Measurements from ENCODE around the gene TMED5. TPM values are rescaled to one million over a fixed set of nuclear protein-coding genes. Genes with fewer than 3 reads are reported as not detected.

The TMED5 gene
- polyA plus RNA-seq, 1 donor from 2014 or later, result 22.3 TPM

- Histone ChIP-seq H3K27me3 (ENCODE audit: insufficient read depth, low read depth, low read length) (no peaks in the 10 kb centered on the region), H3K27ac (ENCODE audit: low read length) (no peak overlapping the region), H3K4me2 (ENCODE audit: low read length) (no peak overlapping the region), H3F3A (ENCODE audit: insufficient read depth, low read length, poor library complexity, severe bottlenecking) (no peaks in the 10 kb centered on the region), H2AFZ (ENCODE audit: low read depth, low read length) (no peak overlapping the region), H3K9ac (ENCODE audit: low read length) (no peak overlapping the region), H3K9me3 (ENCODE audit: low read length) (no peaks in the 10 kb centered on the region), H3K36me3 (ENCODE audit: insufficient read depth, low read length) (no peaks in the 10 kb centered on the region), H3K79me2 (replicated peaks; ENCODE audit: insufficient read depth, low read length) (no peaks in the 10 kb centered on the region), H3K9me2 (ENCODE audit: insufficient read depth, low read length) (no peaks in the 10 kb centered on the region), H3K4me3 (ENCODE audit: low read length) (no peak overlapping the region), H4K20me1 (ENCODE audit: insufficient read depth) (no peaks in the 10 kb centered on the region)
- TF ChIP-seq MXI1 (conservative IDR thresholded peaks at IDR 0.05; ENCODE audit: poor library complexity, severe bottlenecking) (no peak), EP300 (conservative IDR thresholded peaks at IDR 0.05; ENCODE audit: poor library complexity, severe bottlenecking) (no peak), EZH2 (IDR thresholded peaks at IDR 0.05; ENCODE audit: borderline replicate concordance, insufficient read depth, low read length, poor library complexity, severe bottlenecking) (no peak), CTCF (IDR thresholded peaks at IDR 0.05; ENCODE audit: poor library complexity, severe bottlenecking) (no peak), SMC3 (conservative IDR thresholded peaks at IDR 0.05; ENCODE audit: poor library complexity) (no peak), TAF1 (IDR thresholded peaks at IDR 0.05; ENCODE audit: low read depth) (no peak), POLR2AphosphoS5 (IDR thresholded peaks at IDR 0.05) (no peak), REST (IDR thresholded peaks at IDR 0.05; ENCODE audit: borderline replicate concordance) (no peak)
Observed at GRCh38 chr1:93206567-93206954, 26.3 kb upstream of the TMED5 start.

- no peaks in the 10 kb centered on the region for H3K9me2 ChIP-seq (ENCODE audit: insufficient read depth, low read length)
- H3K4me3 ChIP-seq (ENCODE audit: low read length), result no peak overlapping the region
- H3K79me2 ChIP-seq (replicated peaks; ENCODE audit: insufficient read depth, low read length), result no peaks in the 10 kb centered on the region
- no peaks in the 10 kb centered on the region for H3F3A ChIP-seq (ENCODE audit: insufficient read depth, low read length, poor library complexity, severe bottlenecking)
- no peak overlapping the region for H3K4me2 ChIP-seq (ENCODE audit: low read length)
- H3K27ac ChIP-seq (ENCODE audit: low read length), result no peak overlapping the region
- no peak overlapping the region for H2AFZ ChIP-seq (ENCODE audit: low read depth, low read length)
- no peaks in the 10 kb centered on the region for H3K27me3 ChIP-seq (ENCODE audit: insufficient read depth, low read depth, low read length)
- no peak for TF ChIP-seq MXI1 (conservative IDR thresholded peaks at IDR 0.05; ENCODE audit: poor library complexity, severe bottlenecking)
- H4K20me1 ChIP-seq (ENCODE audit: insufficient read depth), result no peaks in the 10 kb centered on the region
- no peak overlapping the region for H3K9ac ChIP-seq (ENCODE audit: low read length)
- H3K36me3 ChIP-seq (ENCODE audit: insufficient read depth, low read length), result no peaks in the 10 kb centered on the region
- H3K9me3 ChIP-seq (ENCODE audit: low read length), result no peaks in the 10 kb centered on the region
Observed at GRCh38 chr1:93205892-93206566, 25.8 kb upstream of the TMED5 start.

- no peaks in the 10 kb centered on the region for H4K20me1 ChIP-seq (ENCODE audit: insufficient read depth)
- no peaks in the 10 kb centered on the region for H3K36me3 ChIP-seq (ENCODE audit: insufficient read depth, low read length)
- no peak overlapping the region for H3K4me2 ChIP-seq (ENCODE audit: low read length)
- no peaks in the 10 kb centered on the region for H3K27me3 ChIP-seq (ENCODE audit: insufficient read depth, low read depth, low read length)
- no peaks in the 10 kb centered on the region for H3K79me2 ChIP-seq (replicated peaks; ENCODE audit: insufficient read depth, low read length)
- no peaks in the 10 kb centered on the region for H3K9me2 ChIP-seq (ENCODE audit: insufficient read depth, low read length)
- H3F3A ChIP-seq (ENCODE audit: insufficient read depth, low read length, poor library complexity, severe bottlenecking), result no peaks in the 10 kb centered on the region
- H3K9ac ChIP-seq (ENCODE audit: low read length), result no peak overlapping the region
- no peak overlapping the region for H2AFZ ChIP-seq (ENCODE audit: low read depth, low read length)
- TF ChIP-seq MXI1 (conservative IDR thresholded peaks at IDR 0.05; ENCODE audit: poor library complexity, severe bottlenecking) (no peak), CTCF (IDR thresholded peaks at IDR 0.05; ENCODE audit: poor library complexity, severe bottlenecking) (no peak), EZH2 (IDR thresholded peaks at IDR 0.05; ENCODE audit: borderline replicate concordance, insufficient read depth, low read length, poor library complexity, severe bottlenecking) (no peak), RAD21 (conservative IDR thresholded peaks at IDR 0.05) (no peak), POLR2AphosphoS5 (IDR thresholded peaks at IDR 0.05) (no peak), EP300 (conservative IDR thresholded peaks at IDR 0.05; ENCODE audit: poor library complexity, severe bottlenecking) (no peak), TAF1 (IDR thresholded peaks at IDR 0.05; ENCODE audit: low read depth) (no peak), SMC3 (conservative IDR thresholded peaks at IDR 0.05; ENCODE audit: poor library complexity) (no peak), REST (IDR thresholded peaks at IDR 0.05; ENCODE audit: borderline replicate concordance) (no peak)
- H3K9me3 ChIP-seq (ENCODE audit: low read length), result no peaks in the 10 kb centered on the region
- no peak overlapping the region for H3K27ac ChIP-seq (ENCODE audit: low read length)
- H3K4me3 ChIP-seq (ENCODE audit: low read length), result no peak overlapping the region
Observed at GRCh38 chr1:93200714-93201113, 20.5 kb upstream of the TMED5 start.
